ENCODE measurements around the gene CD164L2. TPM values are rescaled to one million over a fixed set of nuclear protein-coding genes. Genes with fewer than 3 reads are reported as not detected.
A peak's percentile ranks its signal among the peaks of the same experiment; 100 is the strongest.

The CD164L2 gene
- total RNA-seq, 2 experiments from 2014 or later = not detected

DNA sequence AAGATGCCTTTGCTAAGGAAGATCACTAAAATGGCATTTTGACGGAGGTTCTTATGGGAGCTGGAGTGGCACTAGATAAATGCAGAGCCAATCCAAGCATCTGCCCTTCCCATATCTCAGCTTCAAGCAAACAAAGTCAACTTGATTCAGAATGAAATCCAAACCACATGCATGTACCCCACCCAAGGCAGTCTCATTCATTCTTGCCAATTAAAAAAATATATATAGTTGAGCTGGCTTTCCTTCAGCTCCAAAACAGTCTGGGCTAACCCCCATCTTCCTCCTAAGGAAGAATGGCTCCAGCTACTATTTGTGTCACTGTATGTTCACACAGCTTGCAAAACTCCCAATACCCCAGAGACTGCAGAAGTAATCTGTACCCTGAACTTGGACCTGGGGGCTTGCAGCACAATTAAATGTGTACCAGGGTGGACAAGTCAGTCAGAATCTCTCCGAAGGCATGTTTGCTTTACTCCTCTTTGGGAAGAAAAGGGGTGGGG lies 44.7 kb upstream of the CD164L2 start:
- ChIA-PET POLR2A (interaction anchor here (1.0 to 4.1 kb wide), 3 partner anchors 9 to 62 kb away, joined by 5 to 21 read pairs (median 10); partner anchors contain the start of gene WASF2), CTCF (interaction anchor here (0.9 to 4.4 kb wide), 4 partner anchors 9 to 129 kb away, joined by 3 to 18 read pairs (median 4); no protein-coding TSS in a partner anchor)
- H3K27ac ChIP-seq (ENCODE audit: low read depth in 1 of 2, low read length in 2 of 2) = peak overlapping the region in 1 of 2 donors; percentile 49
- TF ChIP-seq, protein P1, sequence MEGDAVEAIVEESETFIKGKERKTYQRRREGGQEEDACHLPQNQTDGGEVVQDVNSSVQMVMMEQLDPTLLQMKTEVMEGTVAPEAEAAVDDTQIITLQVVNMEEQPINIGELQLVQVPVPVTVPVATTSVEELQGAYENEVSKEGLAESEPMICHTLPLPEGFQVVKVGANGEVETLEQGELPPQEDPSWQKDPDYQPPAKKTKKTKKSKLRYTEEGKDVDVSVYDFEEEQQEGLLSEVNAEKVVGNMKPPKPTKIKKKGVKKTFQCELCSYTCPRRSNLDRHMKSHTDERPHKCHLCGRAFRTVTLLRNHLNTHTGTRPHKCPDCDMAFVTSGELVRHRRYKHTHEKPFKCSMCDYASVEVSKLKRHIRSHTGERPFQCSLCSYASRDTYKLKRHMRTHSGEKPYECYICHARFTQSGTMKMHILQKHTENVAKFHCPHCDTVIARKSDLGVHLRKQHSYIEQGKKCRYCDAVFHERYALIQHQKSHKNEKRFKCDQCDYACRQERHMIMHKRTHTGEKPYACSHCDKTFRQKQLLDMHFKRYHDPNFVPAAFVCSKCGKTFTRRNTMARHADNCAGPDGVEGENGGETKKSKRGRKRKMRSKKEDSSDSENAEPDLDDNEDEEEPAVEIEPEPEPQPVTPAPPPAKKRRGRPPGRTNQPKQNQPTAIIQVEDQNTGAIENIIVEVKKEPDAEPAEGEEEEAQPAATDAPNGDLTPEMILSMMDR (IDR thresholded peaks at IDR 0.05) = no peak
- no peaks in the 10 kb centered on the region for H3K9me3 Mint-ChIP-seq
- H3K36me3 ChIP-seq (ENCODE audit: insufficient read depth, low read length) = peaks cover 35% of the 10 kb centered on the region
- H3K4me1 Mint-ChIP-seq (ENCODE audit: low read depth) = peaks cover 82% of the 10 kb centered on the region
- no peaks in the 10 kb centered on the region for H3K27me3 ChIP-seq (ENCODE audit: control insufficient read depth in 1 of 2, insufficient read depth in 2 of 2, low read length in 2 of 2)
- H3K4me1 ChIP-seq (ENCODE audit: insufficient read depth, low read length) = peaks cover 67% of the 10 kb centered on the region
- intact Hi-C loops (cut with DNase I, micrococcal nuclease) = no loop called here
- no peaks in the 10 kb centered on the region for H3K9me3 ChIP-seq (ENCODE audit: control insufficient read depth in 1 of 2, insufficient read depth in 1 of 2, low read length in 2 of 2)
- no peaks in the 10 kb centered on the region for H3K27me3 Mint-ChIP-seq
- H3K27ac Mint-ChIP-seq = peak overlapping the region; percentile 86
- ATAC-seq (ENCODE audit: poor library complexity) (no peak), DNase-seq (no peak)
- H3K4me3 ChIP-seq (ENCODE audit: low read length) = peak overlapping the region; percentile 37
- H3K4me3 Mint-ChIP-seq = peak overlapping the region; percentile 84
- peaks cover 53% of the 10 kb centered on the region for H3K36me3 Mint-ChIP-seq (ENCODE audit: low read depth)

DNA sequence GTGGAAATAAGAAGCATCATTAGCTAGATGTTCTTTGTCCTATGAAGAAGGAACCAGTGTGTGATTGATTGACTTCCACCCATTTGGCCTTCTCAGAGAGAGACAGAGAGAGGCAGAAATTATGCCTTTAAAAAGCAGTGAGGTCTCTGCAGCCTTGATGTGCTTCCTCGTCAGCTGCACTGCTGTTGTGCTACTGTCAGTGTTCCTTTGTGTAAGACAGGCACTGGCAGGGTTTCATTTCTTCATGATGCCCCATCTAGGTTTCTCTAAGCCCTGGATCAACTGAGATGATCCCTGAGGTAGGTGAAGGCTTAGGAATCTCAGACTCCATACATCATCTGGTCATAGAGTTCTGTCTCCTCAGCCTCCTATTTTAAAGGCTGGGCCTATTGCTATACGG lies 44.2 kb upstream of the CD164L2 start:
- H3K36me3 ChIP-seq (ENCODE audit: insufficient read depth, low read length) = peaks cover 35% of the 10 kb centered on the region
- CTCF ChIA-PET = interaction anchor here (0.9 to 4.4 kb wide), 4 partner anchors 9 to 129 kb away, joined by 3 to 18 read pairs (median 4); no protein-coding TSS in a partner anchor
- Mint-ChIP-seq H3K27ac (peak overlapping the region; percentile 86), H3K4me3 (peak overlapping the region; percentile 84), H3K27me3 (no peaks in the 10 kb centered on the region), H3K9me3 (no peaks in the 10 kb centered on the region), H3K4me1 (ENCODE audit: low read depth) (peaks cover 87% of the 10 kb centered on the region), H3K36me3 (ENCODE audit: low read depth) (peaks cover 53% of the 10 kb centered on the region)
- no peak overlapping the region for H3K4me3 ChIP-seq (ENCODE audit: low read length)
- peaks cover 67% of the 10 kb centered on the region for H3K4me1 ChIP-seq (ENCODE audit: insufficient read depth, low read length)
- ATAC-seq (ENCODE audit: poor library complexity) = no peak
- no peak overlapping the region for H3K27ac ChIP-seq (ENCODE audit: low read depth in 1 of 2, low read length in 2 of 2)
- DNase-seq = no peak
- POLR2A ChIA-PET = interaction anchor here (1.6 to 4.1 kb wide), 3 partner anchors 9 to 63 kb away, joined by 3 to 21 read pairs (median 10); partner anchors contain the start of gene WASF2
- intact Hi-C loops (cut with DNase I, micrococcal nuclease) = no loop called here
- TF ChIP-seq, protein P1 (IDR thresholded peaks at IDR 0.05) = no peak
- no peaks in the 10 kb centered on the region for H3K27me3 ChIP-seq (ENCODE audit: control insufficient read depth in 1 of 2, insufficient read depth in 2 of 2, low read length in 2 of 2)
- H3K9me3 ChIP-seq (ENCODE audit: control insufficient read depth in 1 of 2, insufficient read depth in 1 of 2, low read length in 2 of 2) = no peaks in the 10 kb centered on the region

DNA sequence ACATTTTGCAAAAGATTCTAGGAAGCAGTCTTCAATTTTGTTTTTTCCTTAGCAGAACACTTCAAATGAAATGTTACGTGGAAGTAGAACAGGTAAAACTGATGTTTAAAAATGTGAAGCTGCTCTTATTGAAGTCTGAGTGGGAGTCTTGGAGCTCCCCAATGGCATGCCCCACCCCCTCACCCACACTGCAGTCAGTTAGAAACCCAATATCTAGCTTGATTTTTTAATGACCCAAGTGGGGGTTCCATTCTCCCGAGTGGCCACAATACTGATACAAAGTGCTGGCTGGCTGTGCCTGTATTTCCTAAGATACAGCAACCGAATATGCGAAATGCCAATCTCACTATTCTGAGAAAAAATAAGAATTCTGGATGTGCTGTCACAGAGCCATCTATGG lies 40.6 kb upstream of the CD164L2 start:
- Histone ChIP-seq H3K27me3 (ENCODE audit: control insufficient read depth in 1 of 2, insufficient read depth in 2 of 2, low read length in 2 of 2) (no peaks in the 10 kb centered on the region), H3K27ac (ENCODE audit: low read depth in 1 of 2, low read length in 2 of 2) (no peak overlapping the region), H3K4me3 (ENCODE audit: low read length) (no peak overlapping the region), H3K36me3 (ENCODE audit: insufficient read depth, low read length) (peaks cover 39% of the 10 kb centered on the region), H3K9me3 (ENCODE audit: control insufficient read depth in 1 of 2, insufficient read depth in 1 of 2, low read length in 2 of 2) (no peaks in the 10 kb centered on the region), H3K4me1 (ENCODE audit: insufficient read depth, low read length) (peaks cover 46% of the 10 kb centered on the region)
- ChIA-PET CTCF (no interaction called here), POLR2A (interaction anchor here (0.5 to 2.4 kb wide), 4 partner anchors 11 to 354 kb away, joined by 3 to 7 read pairs (median 4); partner anchors contain the start of gene WASF2)
- no peaks in the 10 kb centered on the region for H3K27me3 Mint-ChIP-seq
- H3K4me3 Mint-ChIP-seq = no peak overlapping the region
- intact Hi-C loops (cut with DNase I, micrococcal nuclease) = loop anchor here in 1 of 2 experiments (5.0 kb wide), 1 partner anchor 34 kb away; no protein-coding TSS in a partner anchor
- peaks cover 72% of the 10 kb centered on the region for H3K4me1 Mint-ChIP-seq (ENCODE audit: low read depth)
- TF ChIP-seq, protein P1 (IDR thresholded peaks at IDR 0.05) = no peak
- H3K36me3 Mint-ChIP-seq (ENCODE audit: low read depth) = peaks cover 57% of the 10 kb centered on the region
- DNase-seq (no peak), ATAC-seq (ENCODE audit: poor library complexity) (no peak)
- H3K27ac Mint-ChIP-seq = peak overlapping the region; percentile 70
- no peaks in the 10 kb centered on the region for H3K9me3 Mint-ChIP-seq
